GM12878 (cell line): ENCODE data around the gene F2RL1. TPM values are rescaled to one million over a fixed set of nuclear protein-coding genes. Genes with fewer than 3 reads are reported as not detected.

ENCODE experiments used
- ATAC-seq: fragments of 200-7000 bp; cut with Tn5 transposase; 3 replicates; pipeline ENCODE4 v1.9.1; 2020; ENCODE audit warnings: mild to moderate bottlenecking, moderate library complexity
- BruUV-seq: library from RNA; stranded (reverse); fragments of 400-500 nt; replicated peaks from 2 replicates; lab custom pipeline; 2021; lab: Mats Ljungman, UMichigan
- CTCF ChIA-PET: fragments of 300-600 bp; sonication (Branson Sonifier 250); formaldehyde crosslinking; extraction: SDS; loops from one replicate; lab custom pipeline; 2021; ENCODE audit warnings: inconsistent platforms; lab: Yijun Ruan, JAX
- POLR2A ChIA-PET: fragments of 350-600 bp; formaldehyde crosslinking; extraction: SDS; loops from one replicate; lab custom pipeline; 2021; ENCODE audit warnings: inconsistent platforms; lab: Charles Lee
- RAD21 ChIA-PET: fragments of 300-600 bp; sonication (Branson Sonifier 250); formaldehyde crosslinking; loops from one replicate; lab custom pipeline; 2023; ENCODE audit warnings: antibody characterized with exemption; ENCODE audit not compliant: unreplicated experiment; lab: Charles Lee
- SMC1A ChIA-PET: fragments of 300-600 bp; sonication (Branson Sonifier 250); formaldehyde crosslinking; loops from one replicate; lab custom pipeline; 2023; ENCODE audit not compliant: unreplicated experiment, uncharacterized antibody; lab: Charles Lee
- DNase-seq: peaks from one replicate; pipeline ENCODE4 v3.0.0-alpha.2; 2011; ENCODE audit warnings: low read depth, low spot score
- FAIRE-seq: peaks from 3 replicates; lab custom pipeline; 2011; peaks lifted over from hg19 to GRCh38; lab: Jason Lieb, UNC
- H2AFZ ChIP-seq: 2 replicates; pipeline ENCODE4 v1.6.0; 2011; ENCODE audit warnings: low read depth, low read length, control low read depth; ENCODE audit not compliant: control insufficient read depth
- H3K27ac ChIP-seq: 2 replicates; pipeline ENCODE4 v1.5.1; 2011; ENCODE audit warnings: control low read depth; ENCODE audit not compliant: control insufficient read depth, insufficient read depth
- H3K27me3 ChIP-seq, 2 experiments: replicated peaks in 1 of 2; 2 replicates each; pipeline versions ENCODE4 v1.6.0 to v1.6.1; 2011; ENCODE audit warnings: low read length in 1 of 2; ENCODE audit not compliant: control insufficient read depth in 2 of 2, insufficient read depth in 2 of 2
- H3K36me3 ChIP-seq, 2 experiments: 2 replicates each; pipeline ENCODE4 v1.5.1; 2011; ENCODE audit warnings: low read length in 1 of 2; ENCODE audit not compliant: control insufficient read depth in 2 of 2, insufficient read depth in 2 of 2
- H3K4me1 ChIP-seq: 2 replicates; pipeline ENCODE4 v1.6.1; 2011; ENCODE audit warnings: mild to moderate bottlenecking, low read length, moderate library complexity, mixed read lengths; ENCODE audit not compliant: control insufficient read depth, insufficient read depth
- H3K4me2 ChIP-seq: 2 replicates; pipeline ENCODE4 v1.6.0; 2011; ENCODE audit warnings: control low read depth; ENCODE audit not compliant: control insufficient read depth, insufficient read depth
- H3K4me3 ChIP-seq: fragments of 200-600 bp; sonication (generic); 2 replicates; pipeline ENCODE4 v1.5.1; 2016
- H3K79me2 ChIP-seq: 2 replicates; pipeline ENCODE4 v1.6.0; 2011; ENCODE audit warnings: low read length; ENCODE audit not compliant: control insufficient read depth, insufficient read depth
- H3K9ac ChIP-seq: 2 replicates; pipeline ENCODE4 v1.8.0; 2011; ENCODE audit warnings: low read length, control low read depth, mixed read lengths; ENCODE audit not compliant: control insufficient read depth, insufficient read depth
- H3K9me3 ChIP-seq: replicated peaks from 3 replicates; pipeline ENCODE4 v1.5.1; 2011; ENCODE audit warnings: mild to moderate bottlenecking, low read length; ENCODE audit not compliant: control insufficient read depth, insufficient read depth
- H4K20me1 ChIP-seq: 2 replicates; pipeline ENCODE4 v1.6.0; 2011; ENCODE audit not compliant: control insufficient read depth, insufficient read depth
- LARP7 ChIP-seq: fragments of 450-650 bp; IDR thresholded peaks from 2 replicates; pipeline ENCODE4 v1.6.1; 2017; ENCODE audit warnings: mild to moderate bottlenecking
- MEF2A ChIP-seq: IDR thresholded peaks from 2 replicates; pipeline ENCODE4 v1.6.1; 2011; ENCODE audit warnings: low read depth, mild to moderate bottlenecking, low read length, moderate library complexity; ENCODE audit not compliant: insufficient read depth
- MYC ChIP-seq: IDR thresholded peaks from 2 replicates; pipeline ENCODE4 v1.6.1; 2011; ENCODE audit warnings: mild to moderate bottlenecking, low read length, moderate library complexity, inconsistent platforms; ENCODE audit not compliant: insufficient read depth, insufficient replicate concordance, insufficient read length, severe bottlenecking
- NR2C2 ChIP-seq: IDR thresholded peaks from 2 replicates; pipeline ENCODE4 v1.6.1; 2011; ENCODE audit warnings: borderline replicate concordance, low read depth; ENCODE audit not compliant: control insufficient read depth, insufficient read length
- PML ChIP-seq: IDR thresholded peaks from 2 replicates; pipeline ENCODE4 v1.6.1; 2012; ENCODE audit warnings: low read length, inconsistent platforms
- POLR2AphosphoS2 ChIP-seq: IDR thresholded peaks from 2 replicates; pipeline ENCODE4 v1.6.1; 2011; ENCODE audit warnings: low read depth, mild to moderate bottlenecking, low read length, improper control_type of control experiment, moderate library complexity
- POU2F2 ChIP-seq: IDR thresholded peaks from 3 replicates; pipeline ENCODE4 v1.6.1; 2011; ENCODE audit warnings: low read depth, mild to moderate bottlenecking, low read length, borderline replicate concordance
- RUNX3 ChIP-seq: IDR thresholded peaks from 2 replicates; pipeline ENCODE4 v1.6.1; 2012; ENCODE audit warnings: low read length, inconsistent platforms
- SMAD1 ChIP-seq: fragments of 450-650 bp; IDR thresholded peaks from 2 replicates; pipeline ENCODE4 v1.6.1; 2018; ENCODE audit warnings: mild to moderate bottlenecking, low read depth; ENCODE audit not compliant: partially characterized antibody
- SRF ChIP-seq, 2 experiments: IDR thresholded peaks; 2 replicates each; pipeline ENCODE4 v1.6.1; 2011; ENCODE audit warnings: low read depth in 2 of 2, low read length in 2 of 2, mild to moderate bottlenecking in 1 of 2, moderate library complexity in 1 of 2
- SUPT20H ChIP-seq: IDR thresholded peaks from 2 replicates; pipeline ENCODE4 v1.6.1; 2011; ENCODE audit warnings: low read depth, mild to moderate bottlenecking, low read length, moderate library complexity, borderline replicate concordance; ENCODE audit not compliant: control insufficient read depth
- TCF12 ChIP-seq: IDR thresholded peaks from 2 replicates; pipeline ENCODE4 v1.6.1; 2011; ENCODE audit warnings: low read depth, mild to moderate bottlenecking, low read length
- ZBED1 ChIP-seq: IDR thresholded peaks from 2 replicates; pipeline ENCODE4 v1.6.1; 2016; ENCODE audit warnings: borderline replicate concordance
- ZBTB4 ChIP-seq: fragments of 450-650 bp; formaldehyde crosslinking; IDR thresholded peaks from 2 replicates; pipeline ENCODE4 v1.4.0; 2022; ENCODE audit warnings: mild to moderate bottlenecking, moderate library complexity
- ZNF622 ChIP-seq: fragments of 450-650 bp; IDR thresholded peaks from 2 replicates; pipeline ENCODE4 v1.6.1; 2017; ENCODE audit warnings: mild to moderate bottlenecking, inconsistent platforms
- WGBS: methylation state at CpG from one replicate; pipeline ENCODE4 v1.1.6; 2016; ENCODE audit warnings: low lambda C conversion rate; ENCODE audit not compliant: insufficient replicate concordance, insufficient coverage; ENCODE audit errors: missing lambda C conversion rate; 5-methylcytosine and 5-hydroxymethylcytosine counted together
- in situ Hi-C: fragments of 300-500 bp; cut with MboI; formaldehyde crosslinking; loops from 9 replicates; pipeline ENCODE4 v1.14.3; 2018; ENCODE audit warnings: mixed read lengths
- intact Hi-C: fragments of 100-400 bp; cut with micrococcal nuclease; formaldehyde crosslinking; loops from one replicate; pipeline ENCODE4 v1.14.2; 2022; ENCODE audit not compliant: unreplicated experiment
- polyA plus RNA-seq, 11 experiments: library from polyadenylated mRNA; depleted of rRNA in 4 of 11; unstranded in 6 of 11; stranded (reverse) in 5 of 11; fragments of >200 nt; fragmentation: Nextera tagmentation in 4 of 11; fragmentation: Illumina TruSeq in 1 of 11; extraction: Ambion mirVana in 4 of 11; extraction: Trizol in 1 of 11; gene quantifications; 1 replicate in 1 of 11; 2 replicates in 10 of 11; pipeline versions ENCODE4 v1.2.1 to v1.2.3, GENCODE V29; 2011 to 2016; ENCODE audit warnings: inconsistent platforms in 2 of 11, missing spikeins in 2 of 11, low read depth in 1 of 11
- total RNA-seq, 4 experiments: library from RNA; depleted of rRNA in 3 of 4; stranded (reverse); fragments of >200 nt in 3 of 4; fragmentation: Illumina TruSeq in 1 of 4; extraction: Trizol in 1 of 4; gene quantifications; 2 replicates each; pipeline versions ENCODE4 v1.2.1 to v1.2.3, GENCODE V29; 2013 to 2021
- TF ChIP-seq, protein P1 (sequence below): fragments of 450-650 bp; IDR thresholded peaks from 2 replicates; pipeline ENCODE4 v1.6.1; 2017; ENCODE audit warnings: mild to moderate bottlenecking, moderate library complexity

F2RL1 gene
- total and polyA plus RNA-seq, 10 of the 15 experiments (the other 5 are each of a cell fraction or from before 2014, with no cell fraction given), result 0.04 to 0.10 TPM; not detected in 8

DNA sequence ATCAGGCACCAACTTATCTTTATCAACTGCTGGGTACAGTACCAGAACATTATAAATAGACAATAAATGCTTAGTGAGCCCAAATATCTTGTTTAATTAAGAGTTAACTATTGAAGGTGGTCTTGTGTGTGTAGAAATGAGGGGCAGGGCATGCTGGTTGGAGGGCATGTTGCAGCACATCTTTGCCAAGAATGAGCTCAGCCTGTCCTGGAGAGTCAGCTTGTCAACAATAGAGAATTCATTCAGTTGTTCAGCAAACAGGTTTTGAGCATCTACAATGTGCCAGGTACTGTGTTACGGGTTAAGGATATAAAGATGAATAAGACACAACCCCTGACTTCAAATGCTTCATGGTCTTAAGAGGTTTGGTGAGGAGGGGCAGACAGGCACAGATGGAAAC is 19.2 kb upstream of the F2RL1 start:
- ChIA-PET POLR2A (no interaction called here), CTCF (interaction anchor here (0.9 to 1.3 kb wide), 2 partner anchors 8 to 25 kb away, joined by 3 to 4 read pairs; no protein-coding TSS in a partner anchor), RAD21 (no interaction called here), SMC1A (interaction anchor here (1.0 kb wide), 1 partner anchor 107 kb away, joined by 4 read pairs; no protein-coding TSS in a partner anchor)
- Histone ChIP-seq H3K9me3 (no peaks in the 10 kb centered on the region), H3K27me3 (no peaks in the 10 kb centered on the region; a peak in 1 of 4 replicates), H2AFZ (no peak overlapping the region), H3K4me3 (no peak overlapping the region), H4K20me1 (no peaks in the 10 kb centered on the region), H3K79me2 (no peaks in the 10 kb centered on the region), H3K36me3 (no peaks in the 10 kb centered on the region), H3K4me1 (no peaks in the 10 kb centered on the region), H3K27ac (no peak overlapping the region), H3K9ac (no peak overlapping the region), H3K4me2 (no peak overlapping the region)
- BruUV-seq, result no TSS peak
- no peak for FAIRE-seq
- no peak for DNase-seq
- in situ Hi-C loops, result no loop called here
- 0% methylated on average over 1 of the region's 1 CpG for WGBS
- no peak for ATAC-seq
- intact Hi-C loops, result no loop called here
- TF ChIP-seq PML (no peak), SMAD1 (no peak), ZBED1 (no peak), ZNF622 (no peak), SRF (IDR thresholded peaks at IDR 0.05; ENCODE audit: low read depth in 2 of 2, low read length in 2 of 2) (no peak), ZBTB4 (CRISPR knock-in tag) (no peak), NR2C2 (no peak), SUPT20H (no peak), LARP7 (no peak), RUNX3 (no peak), MYC (no peak), POU2F2 (no peak), MEF2A (no peak), TCF12 (no peak), POLR2AphosphoS2 (no peak)
- TF ChIP-seq, protein P1, sequence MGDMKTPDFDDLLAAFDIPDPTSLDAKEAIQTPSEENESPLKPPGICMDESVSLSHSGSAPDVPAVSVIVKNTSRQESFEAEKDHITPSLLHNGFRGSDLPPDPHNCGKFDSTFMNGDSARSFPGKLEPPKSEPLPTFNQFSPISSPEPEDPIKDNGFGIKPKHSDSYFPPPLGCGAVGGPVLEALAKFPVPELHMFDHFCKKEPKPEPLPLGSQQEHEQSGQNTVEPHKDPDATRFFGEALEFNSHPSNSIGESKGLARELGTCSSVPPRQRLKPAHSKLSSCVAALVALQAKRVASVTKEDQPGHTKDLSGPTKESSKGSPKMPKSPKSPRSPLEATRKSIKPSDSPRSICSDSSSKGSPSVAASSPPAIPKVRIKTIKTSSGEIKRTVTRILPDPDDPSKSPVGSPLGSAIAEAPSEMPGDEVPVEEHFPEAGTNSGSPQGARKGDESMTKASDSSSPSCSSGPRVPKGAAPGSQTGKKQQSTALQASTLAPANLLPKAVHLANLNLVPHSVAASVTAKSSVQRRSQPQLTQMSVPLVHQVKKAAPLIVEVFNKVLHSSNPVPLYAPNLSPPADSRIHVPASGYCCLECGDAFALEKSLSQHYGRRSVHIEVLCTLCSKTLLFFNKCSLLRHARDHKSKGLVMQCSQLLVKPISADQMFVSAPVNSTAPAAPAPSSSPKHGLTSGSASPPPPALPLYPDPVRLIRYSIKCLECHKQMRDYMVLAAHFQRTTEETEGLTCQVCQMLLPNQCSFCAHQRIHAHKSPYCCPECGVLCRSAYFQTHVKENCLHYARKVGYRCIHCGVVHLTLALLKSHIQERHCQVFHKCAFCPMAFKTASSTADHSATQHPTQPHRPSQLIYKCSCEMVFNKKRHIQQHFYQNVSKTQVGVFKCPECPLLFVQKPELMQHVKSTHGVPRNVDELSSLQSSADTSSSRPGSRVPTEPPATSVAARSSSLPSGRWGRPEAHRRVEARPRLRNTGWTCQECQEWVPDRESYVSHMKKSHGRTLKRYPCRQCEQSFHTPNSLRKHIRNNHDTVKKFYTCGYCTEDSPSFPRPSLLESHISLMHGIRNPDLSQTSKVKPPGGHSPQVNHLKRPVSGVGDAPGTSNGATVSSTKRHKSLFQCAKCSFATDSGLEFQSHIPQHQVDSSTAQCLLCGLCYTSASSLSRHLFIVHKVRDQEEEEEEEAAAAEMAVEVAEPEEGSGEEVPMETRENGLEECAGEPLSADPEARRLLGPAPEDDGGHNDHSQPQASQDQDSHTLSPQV, result no peak
